CD4-positive, alpha-beta T cell treated with Interleukin-21 for 1 hour (primary cell): ENCODE measurements around the gene TRIM41.
"Not testable (repeated sequence)": the region's sequence is repeated elsewhere in the genome, so short reads cannot be mapped to it uniquely, and the experiment has no call there.

Experiments used
- DNase-seq: peaks from one replicate; pipeline ENCODE4 v3.0.0-alpha.2; 2020

The TRIM41 gene

DNA sequence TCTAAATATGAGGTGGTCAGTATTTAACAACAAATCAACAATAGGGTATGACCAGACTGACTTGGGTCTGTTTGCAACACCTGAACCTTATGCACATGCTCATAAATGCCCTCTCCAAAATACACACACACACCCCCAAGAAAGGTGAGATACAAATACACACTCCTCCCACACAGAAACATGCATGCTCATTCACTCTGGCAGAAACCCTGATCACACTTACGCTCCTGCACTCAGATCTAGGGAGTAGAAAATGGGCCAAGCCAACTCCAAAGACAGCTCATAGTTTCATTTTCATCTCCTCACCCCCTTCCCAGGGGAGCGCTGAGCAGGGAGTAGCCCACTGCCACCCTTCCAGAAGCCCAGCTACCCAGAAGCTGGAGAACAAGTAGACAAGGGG lies 29.4 kb upstream of the TRIM41 start:
- DNase-seq = no peak

DNA sequence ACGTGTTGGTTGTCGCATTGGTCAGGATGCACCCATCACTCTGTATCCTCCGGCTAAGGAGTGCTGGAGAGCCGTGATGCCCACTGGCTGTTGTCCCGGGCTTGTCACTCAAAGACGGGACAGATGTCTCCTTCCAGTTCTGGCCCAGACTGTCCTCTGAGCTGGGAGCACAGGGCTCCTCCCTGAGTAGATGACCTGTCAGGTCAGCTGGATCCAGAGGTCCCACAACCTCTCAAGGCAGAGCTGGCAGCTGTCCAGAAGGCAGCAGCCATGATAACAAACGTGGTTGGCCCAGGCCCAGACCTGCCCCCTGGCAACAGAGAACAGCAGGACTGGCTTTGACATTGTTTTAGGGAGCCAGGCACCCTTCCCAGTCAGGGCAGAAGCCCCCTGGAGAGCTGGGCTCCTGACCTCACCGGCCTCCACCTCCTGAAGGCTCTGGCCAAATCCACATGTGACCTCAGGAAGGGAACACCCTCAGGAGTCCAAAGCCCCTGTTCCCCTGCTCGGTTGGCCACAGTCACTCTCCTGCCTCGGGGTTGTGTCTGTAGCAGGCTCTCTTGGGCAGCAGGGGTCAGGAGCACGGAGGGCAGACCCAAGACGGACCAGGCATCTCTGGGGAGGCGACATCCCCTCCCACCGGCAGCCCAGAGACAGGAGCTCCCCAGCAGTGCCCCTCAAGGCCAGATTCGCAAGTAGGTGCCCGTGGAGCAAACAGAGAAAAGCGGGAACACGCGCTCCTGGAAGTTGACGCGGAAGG lies 28.4 kb upstream of the TRIM41 start:
- DNase-seq = no peak

DNA sequence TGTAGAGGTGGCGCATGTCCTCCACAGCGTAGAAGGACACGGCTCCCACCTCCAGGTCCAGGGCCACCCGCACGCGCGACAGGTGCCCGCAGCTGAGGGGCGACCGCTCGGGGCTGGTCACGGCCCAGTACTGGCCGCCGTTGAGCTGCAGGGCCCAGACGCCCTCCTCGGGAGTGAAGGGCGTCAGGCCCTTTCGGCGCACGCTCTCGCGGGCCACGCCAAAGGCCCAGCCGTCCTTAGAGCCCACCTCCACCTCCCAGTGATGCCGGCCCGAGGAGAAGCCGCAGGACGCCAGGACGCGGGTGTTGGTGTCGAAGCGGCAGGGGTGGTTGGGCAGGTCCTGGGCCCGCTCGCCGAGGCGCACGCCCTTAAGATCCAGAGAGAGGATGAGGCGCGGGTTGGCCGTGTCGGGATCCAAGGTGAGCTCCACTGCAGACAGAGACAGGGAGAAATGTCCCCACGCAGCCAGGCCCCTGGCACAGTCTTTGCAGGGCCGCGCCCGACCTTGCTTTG lies 27.8 kb upstream of the TRIM41 start:
- DNase-seq = no peak

- no peak for DNase-seq
These were observed 25.6 kb upstream of the TRIM41 start for GRCh38 chr5:181197326-181197951.

- no peak for DNase-seq
These were observed 24.9 kb upstream of the TRIM41 start for GRCh38 chr5:181198106-181198685.

DNA sequence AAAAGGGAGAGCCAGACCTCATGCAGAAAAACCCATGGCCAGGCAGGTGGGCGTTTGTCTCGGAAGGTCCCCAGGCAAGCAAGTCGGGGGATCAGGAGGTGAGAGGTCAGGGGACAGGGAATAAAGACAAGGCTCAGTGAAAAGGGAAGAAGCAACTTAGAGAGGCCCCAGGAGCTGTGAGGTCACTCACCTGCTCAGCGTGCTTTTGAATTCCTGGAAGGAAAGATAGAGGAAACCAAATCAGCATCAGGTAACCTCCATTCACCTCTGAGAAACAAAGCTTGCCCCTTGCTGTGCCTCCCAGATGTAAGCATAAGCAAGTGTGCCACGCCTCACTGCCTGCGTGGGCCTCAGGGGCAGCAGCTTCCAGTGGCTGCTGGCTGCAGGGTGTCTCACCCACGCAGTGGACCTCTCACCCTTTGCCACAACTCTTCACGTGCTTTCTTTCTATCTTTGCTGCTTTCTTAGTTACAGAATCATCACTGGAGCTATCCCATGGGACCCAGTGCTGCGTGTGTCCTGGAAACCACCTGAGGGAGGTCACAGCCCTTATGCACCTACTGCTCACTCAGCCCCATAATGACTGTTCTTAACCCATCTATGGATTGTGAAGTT lies 24.1 kb upstream of the TRIM41 start:
- no peak for DNase-seq

GRCh38 chr5:181199881-181200638 lies 23.0 kb upstream of the TRIM41 start:
- no peak for DNase-seq

DNA sequence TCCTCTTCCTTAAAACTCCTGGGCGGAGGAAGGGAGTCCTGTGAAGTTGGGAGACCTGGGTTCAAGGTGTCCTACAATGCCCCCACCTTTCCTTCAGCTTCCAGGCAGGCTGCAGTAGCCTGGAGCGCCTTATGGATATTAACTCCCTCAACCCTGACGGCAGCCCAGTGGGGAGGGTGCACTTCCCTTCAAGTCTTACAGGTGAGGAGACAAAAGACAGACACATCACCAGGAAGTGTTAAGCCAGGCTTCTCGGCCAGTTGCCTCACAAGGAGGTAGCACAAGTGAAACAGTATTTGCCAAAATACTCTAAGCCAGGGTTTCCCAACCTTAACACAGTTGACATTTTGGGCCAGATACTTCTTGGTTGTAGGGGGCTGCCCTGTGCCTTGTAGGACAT lies 22.3 kb upstream of the TRIM41 start:
- DNase-seq = no peak

DNA sequence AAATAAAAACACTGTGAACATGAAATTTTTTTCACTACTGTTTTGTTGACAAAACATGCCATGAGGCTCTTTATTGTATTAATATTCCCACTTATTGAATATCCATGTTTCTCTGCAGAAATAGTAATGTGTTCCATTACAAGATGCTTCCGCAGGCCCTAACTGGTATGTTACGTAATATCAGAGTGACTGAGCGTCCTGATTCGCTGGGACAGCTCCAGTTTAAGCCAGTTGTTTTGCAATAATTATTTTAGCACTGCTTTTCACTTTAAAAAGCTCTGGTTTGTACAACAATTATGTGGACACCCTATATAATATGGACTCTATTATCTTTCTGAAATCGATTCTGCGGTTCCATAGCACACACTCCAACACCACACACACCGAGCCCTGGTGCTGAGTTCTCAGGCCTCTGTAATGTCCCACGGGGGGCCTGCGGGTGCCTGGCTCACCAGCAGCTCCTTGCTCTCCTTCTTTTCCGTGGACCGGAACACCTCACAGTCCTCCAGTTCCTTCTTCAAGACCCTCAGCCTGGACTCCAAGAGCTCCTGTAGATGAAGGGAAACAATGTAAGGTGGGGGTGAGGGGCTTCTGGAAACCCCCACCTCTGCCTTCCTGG lies 19.9 kb upstream of the TRIM41 start:
- no peak for DNase-seq

DNA sequence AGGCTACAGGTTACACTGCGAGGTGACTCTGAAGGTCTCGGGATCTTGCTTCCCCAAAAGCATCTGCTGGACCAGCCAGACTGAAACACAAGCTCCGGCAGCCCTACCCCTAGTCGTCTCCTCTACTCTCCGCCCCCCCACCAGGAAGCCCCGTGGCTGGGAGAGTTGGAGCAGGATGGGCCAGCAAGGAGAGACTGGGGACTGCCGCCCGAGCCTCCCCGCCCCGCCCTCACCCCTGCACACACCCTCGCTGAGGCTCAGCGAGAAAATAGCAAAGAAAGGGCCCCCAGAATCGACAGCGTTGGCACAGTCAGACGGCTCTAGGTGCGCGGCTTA lies 19.3 kb upstream of the TRIM41 start:
- no peak for DNase-seq

DNA sequence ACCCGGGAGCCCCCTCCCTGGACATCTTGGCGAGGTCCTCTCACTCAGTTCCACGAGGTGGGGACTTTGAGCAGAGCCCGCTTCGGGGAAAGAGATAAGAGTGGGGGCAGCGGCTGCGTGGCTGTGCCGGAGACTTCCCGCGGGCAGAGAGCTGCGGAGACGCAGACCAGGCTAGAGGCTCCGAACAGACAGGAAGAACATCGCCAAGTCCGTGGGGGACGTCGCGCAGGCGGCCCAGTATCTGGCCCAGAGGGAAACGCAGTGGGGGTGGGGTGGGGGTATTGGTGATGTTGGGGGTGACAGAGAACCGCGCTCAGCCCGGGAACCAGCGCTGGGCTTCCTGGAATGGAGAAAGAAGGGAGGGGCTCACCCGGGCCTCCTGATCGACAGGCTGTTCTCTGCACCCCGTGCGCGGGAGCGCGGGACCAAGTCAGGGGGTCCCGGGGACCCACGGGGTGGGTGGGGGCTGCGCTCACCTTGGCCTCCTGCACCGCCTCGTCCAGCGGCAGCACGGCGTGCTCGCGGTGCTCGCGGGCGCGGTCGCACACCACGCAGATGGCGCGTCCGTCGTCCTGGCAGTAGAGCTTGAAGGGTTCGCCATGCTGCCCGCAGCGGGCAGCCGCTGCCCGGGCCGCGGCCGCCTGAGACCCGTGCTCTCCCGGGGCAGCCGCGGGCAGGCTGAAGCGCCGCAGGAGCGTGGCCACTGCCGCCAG lies 18.8 kb upstream of the TRIM41 start:
- DNase-seq = no peak

- DNase-seq = no peak
These were observed 18.0 kb upstream of the TRIM41 start, which contains the start of gene TRIM7 for GRCh38 chr5:181204826-181205760. TRIM7 (minus strand) TSS chr5:181205196; CDS start chr5:181205110, 86 bp downstream.

DNA sequence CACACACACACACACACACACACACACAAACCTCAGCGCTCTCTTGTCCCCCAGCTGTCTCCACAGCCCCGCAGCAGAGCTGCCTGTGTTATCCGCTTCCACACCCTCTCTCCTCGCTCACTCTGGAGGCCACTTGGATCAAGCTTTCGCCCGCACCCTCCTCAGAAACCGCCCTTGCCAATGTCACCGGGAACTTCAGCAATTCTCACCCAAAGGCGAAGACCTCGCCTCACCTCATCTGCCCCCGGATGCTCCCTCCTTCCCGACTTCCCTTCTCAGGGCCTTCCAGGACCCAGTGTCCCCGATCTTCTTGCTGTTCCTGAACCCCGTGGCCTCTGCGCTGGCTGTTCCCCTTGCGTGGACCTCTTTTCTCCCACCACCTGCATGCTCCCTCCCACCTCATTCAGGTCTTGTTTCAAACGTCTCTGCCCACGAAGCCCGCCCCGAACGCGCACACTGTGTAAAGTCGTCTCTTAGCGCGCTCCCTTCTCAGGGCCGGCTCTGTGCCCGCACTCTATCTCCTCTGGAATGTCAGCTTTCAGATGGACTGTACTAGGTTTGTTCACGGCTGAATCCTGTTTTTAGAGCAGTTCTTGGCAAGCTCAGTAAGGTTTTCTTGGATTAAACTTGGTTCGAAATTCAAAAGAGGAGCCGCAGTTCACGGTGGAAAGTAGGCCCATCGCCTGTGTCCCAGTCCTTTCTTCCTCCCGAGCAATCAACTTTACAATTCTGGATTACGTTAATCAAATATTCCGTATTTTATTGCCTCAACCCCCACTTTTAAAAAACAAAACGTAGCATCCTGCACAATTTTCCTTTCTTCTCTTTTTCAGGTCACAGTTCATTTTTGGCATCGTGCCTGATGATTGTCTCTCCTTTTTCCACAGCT lies 17.1 kb upstream of the TRIM41 start:
- DNase-seq = no peak

DNA sequence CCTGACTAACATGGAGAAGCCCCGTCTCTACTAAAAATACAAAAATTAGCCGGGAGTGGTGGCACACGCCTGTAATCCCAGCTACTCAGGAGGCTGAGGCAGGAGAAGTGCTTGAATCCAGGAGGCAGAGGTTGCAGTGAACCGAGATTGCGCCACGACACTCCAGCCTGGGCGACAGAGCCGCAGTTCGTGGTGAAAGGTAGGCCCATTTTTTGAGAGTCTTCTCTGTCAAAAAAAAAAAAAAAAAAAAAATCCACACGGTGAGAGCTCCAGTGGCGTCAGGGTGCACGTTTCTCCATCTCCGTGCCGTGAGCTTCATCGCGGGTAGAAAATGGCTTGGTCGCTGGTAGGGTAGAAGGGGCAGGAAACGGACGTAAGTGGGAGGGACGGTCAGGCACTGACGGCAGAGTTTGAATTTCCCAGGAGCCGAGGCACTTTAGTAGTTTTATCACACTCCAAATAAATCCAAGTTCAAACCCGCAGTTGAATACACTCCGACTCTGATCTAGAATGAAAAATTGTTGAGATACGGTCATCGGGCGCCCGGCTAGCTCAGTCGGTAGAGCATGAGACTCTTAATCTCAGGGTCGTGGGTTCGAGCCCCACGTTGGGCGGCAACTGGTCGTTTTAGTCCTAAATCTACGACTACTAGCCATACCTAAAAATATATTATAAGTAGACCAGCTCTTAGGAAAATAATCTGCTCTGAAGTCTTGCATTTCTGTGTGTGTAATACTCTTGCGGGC lies 15.7 kb upstream of the TRIM41 start:
- peak; percentile 87 for DNase-seq

- no peak for DNase-seq
These were observed 15.2 kb upstream of the TRIM41 start for GRCh38 chr5:181207960-181208253.

DNA sequence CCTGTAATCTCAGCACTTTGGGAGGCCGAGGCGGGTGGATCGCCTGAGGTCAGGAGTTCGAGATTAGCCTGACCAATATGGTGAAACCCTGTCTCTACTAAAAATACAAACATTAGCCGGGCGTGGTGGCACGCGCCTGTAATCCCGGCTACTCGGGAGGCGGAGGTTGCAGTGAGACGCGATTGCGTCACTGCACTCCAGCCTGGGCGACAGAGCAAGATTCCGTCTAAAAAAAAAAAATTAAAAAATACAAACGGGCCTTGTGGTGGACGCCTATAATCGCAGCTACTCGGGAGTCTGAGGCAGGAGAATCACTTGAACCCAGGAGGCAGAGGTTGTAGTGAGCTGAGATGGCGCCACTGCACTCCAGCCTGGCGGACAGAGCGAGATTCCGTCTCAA lies 14.1 kb upstream of the TRIM41 start:
- not testable (repeated sequence) for DNase-seq

GRCh38 chr5:181210148-181210547 lies 12.9 kb upstream of the TRIM41 start:
- not testable (repeated sequence) for DNase-seq

DNA sequence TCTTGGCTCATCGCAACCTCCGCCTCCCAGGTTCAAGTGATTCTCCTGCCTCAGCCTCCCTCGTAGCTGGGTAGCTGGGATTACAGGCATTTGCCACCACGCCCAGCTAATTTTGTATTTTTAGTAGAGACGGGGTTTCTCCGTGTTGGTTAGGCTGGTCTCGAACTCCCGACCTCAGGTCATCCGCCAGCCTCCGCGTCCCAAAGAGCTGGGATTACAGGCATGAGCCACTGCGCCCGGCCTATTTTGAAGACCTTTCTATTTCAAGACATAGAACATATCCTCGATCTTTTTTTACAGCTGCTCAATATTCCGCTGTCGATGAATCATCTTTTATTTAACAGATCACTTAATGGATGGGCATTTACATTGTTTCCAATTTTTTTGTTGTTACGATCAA lies 12.4 kb upstream of the TRIM41 start:
- not testable (repeated sequence) for DNase-seq

GRCh38 chr5:181211208-181211607 lies 11.9 kb upstream of the TRIM41 start:
- no peak for DNase-seq
